Measurements from ENCODE around the gene SPI1.

SPI1 gene

GRCh38 chr11:47388697-47389576 is 10.6 kb upstream of the SPI1 start:
- no peak for DNase-seq (ENCODE audit: low read depth in 2 of 2)

DNA sequence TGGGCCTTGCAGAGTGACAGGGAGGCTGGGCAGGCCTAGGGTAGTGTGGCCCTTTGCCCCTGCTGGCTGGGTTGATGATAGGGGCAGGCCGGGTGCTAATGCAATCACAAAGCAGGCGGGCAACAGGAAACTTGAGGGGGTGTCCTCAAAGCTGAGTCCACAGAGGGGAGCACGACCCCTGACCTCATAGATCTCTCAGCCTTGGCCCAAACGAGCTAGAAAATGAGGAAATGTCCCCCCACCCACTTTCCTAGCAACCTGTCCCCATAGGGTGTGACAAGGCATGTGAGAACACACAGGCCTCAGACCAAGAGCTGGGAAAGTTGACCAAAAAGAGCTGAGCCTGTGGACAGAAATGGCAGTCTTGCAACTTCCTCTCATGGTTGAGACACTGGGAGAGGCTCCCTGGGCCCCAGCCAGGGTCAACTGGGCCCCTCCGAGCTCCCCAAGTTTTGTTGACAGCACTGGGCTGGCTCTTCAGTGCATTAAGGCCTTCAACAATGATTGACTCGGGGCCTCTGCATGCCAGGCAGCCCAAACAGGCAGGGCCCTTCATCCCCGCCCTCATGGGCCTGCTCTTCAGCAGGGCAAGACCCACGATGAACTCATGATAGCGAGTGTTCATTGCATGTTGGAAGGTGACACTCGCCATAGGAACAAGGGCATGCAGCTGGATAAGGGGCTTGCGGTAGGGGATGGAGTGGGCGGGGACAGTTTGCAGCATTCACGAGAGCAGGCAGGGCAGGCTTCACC is 9.8 kb upstream of the SPI1 start:
- DNase-seq (ENCODE audit: low read depth in 2 of 2): no peak

DNA sequence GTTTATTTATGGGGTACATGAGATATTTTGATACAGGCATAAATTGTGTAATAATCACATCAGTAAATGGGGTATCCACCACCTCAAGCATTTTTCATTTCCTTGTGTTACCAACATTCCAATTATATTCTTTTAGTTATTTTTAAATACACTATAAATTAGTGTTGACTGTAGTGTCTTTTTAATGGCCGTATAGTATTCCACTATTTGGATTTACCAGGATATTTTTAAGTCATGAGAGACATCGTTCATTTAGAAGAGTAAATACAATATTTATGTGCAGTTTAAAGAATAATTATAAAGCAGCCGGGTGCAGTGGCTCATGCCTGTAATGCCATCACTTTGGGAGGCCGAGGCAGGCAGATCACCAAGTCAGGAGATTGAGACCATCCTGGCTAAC is 6.2 kb upstream of the SPI1 start:
- no peak for DNase-seq (ENCODE audit: low read depth in 2 of 2)

- DNase-seq (ENCODE audit: low read depth in 2 of 2): no peak
Observed at GRCh38 chr11:47383071-47383470, 4.7 kb upstream of the SPI1 start.

- no peak for DNase-seq (ENCODE audit: low read depth in 2 of 2)
Observed at GRCh38 chr11:47380078-47380477, 1.7 kb upstream of the SPI1 start.

DNA sequence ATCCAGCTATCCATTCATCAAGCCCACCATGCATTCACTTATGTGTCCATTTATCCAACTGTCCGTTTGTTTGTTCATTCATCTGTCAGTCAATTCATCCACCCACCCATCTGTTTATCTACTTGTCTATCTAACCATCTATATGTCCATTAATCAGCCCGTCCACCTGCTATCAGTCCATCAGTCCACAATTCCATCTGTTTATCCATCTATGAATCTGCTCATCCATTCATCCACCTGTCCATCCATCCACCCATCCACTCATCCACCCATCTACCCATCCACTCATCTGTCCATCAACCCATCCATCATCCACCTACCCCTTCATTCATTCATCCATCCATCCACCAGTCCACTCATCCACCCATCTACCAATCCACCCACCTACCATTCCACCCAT is 970 bp upstream of the SPI1 start:
- DNase-seq (ENCODE audit: low read depth in 2 of 2): no peak

DNA sequence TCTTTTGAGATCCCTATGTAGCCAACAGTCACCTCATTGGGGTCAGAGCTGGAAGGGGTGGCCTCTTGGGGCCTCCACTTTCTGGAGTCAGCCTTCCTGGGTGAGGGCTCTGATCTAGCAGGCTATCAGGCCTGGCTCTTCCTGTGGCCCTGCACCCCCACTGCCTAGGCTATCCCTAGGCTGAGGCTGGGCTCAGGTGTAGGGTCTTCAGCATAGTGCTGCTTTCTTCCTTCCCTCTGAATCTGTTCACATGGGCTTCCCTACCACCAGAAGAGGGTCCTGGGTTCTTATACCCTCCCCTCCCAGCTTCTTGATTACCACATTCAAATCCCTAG is 456 bp upstream of the SPI1 start:
- no peak for DNase-seq (ENCODE audit: low read depth in 2 of 2)

DNA sequence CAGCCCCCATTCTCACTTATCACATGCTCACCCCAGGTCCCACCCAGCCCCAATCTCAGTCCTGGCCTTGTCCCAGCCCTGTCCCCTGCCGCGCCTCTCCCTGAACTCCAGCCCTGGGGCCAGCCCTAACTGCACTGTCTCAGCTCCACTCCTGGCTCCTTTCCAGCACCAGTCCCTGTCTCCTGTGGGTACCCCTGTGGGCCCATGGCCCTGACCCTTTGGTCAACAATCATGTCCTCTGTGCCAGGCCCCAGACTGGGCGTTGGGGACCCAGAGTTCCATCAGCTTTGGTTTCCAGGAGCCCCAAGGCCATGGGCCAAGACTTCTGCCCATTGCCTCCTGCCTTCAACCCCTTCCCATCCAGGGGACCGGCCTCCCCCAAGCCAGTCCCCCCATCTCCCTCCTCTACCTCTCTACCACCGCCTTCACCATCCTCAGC is 757 bp downstream of the SPI1 start:
- no peak for DNase-seq (ENCODE audit: low read depth in 2 of 2)

GRCh38 chr11:47376525-47377371 is 1.6 kb downstream of the SPI1 start:
- DNase-seq (ENCODE audit: low read depth in 2 of 2): no peak

- DNase-seq (ENCODE audit: low read depth in 2 of 2): no peak
Observed at GRCh38 chr11:47376107-47376524, 2.2 kb downstream of the SPI1 start.

GRCh38 chr11:47375546-47376085 is 2.7 kb downstream of the SPI1 start:
- DNase-seq (ENCODE audit: low read depth in 2 of 2): no peak

GRCh38 chr11:47375020-47375419 is 3.3 kb downstream of the SPI1 start:
- no peak for DNase-seq (ENCODE audit: low read depth in 2 of 2)

GRCh38 chr11:47374720-47375019 is 3.7 kb downstream of the SPI1 start:
- DNase-seq (ENCODE audit: low read depth in 2 of 2): no peak

DNA sequence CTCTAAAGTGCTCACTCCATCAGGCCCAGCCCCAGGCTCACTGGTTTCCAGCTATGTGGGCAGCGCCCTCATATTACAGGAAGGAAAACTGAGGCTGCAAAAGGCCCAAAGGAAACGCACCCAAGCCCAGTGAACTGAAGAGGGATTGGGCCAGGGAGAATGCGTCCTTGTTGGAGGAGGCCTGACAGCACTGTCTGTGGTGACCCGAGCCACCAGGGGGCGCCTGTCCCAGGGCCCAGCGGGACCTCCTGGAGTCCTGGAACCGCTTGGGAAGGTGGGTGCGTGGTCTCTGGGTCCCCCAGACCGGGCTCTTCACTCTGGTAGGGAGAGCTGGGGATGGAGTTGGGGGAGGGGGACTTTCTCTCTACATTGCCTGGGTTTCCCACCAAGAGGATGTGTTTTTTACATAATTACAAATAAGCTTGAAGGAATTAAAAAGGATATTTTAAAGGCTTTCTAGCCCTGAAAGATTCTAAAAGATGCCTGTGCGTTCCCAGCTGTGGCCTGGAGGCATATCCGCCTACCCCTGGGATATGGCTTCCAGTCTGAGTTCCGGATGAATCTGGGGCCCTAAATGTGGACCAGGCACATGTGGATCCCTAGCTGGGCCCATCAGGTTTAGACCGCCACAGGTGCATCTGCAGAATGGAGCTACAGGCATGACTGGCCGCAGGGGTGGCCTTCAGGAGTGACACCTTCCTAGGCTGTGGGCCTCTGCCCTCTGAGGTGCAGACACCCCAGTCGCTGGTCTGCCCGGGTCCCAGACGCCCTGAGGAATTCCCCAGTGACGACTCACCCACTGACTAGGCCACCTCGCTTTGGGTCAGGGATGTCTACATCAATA is 4.2 kb downstream of the SPI1 start:
- peak; percentile 36 to 42 for DNase-seq (ENCODE audit: low read depth in 2 of 2)

GRCh38 chr11:47372422-47372821 is 5.9 kb downstream of the SPI1 start:
- DNase-seq (ENCODE audit: low read depth in 2 of 2): no peak

GRCh38 chr11:47369676-47370075 is 8.7 kb downstream of the SPI1 start:
- no peak for DNase-seq (ENCODE audit: low read depth in 2 of 2)

DNA sequence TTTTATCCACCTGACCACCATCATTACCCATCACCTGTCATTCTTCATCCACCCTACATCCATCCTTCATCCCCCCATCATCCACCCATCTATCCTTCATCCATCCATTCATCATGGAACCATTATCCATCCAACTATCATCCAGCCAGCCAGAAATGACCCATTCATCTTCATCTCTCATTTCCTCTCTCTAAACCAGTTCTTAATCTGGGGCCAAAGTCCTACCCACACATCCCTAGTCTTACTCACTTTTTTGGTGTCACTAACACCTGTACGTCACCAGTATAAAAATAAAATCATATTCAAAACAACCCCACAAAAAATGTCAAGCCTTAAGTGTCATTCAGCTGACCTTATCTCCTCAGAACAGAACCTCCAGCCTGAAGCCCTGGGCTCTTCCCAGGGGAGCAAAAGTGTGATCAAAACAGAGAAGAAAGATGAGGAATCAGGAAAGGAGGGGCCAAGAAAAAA is 12.3 kb downstream of the SPI1 start:
- no peak for DNase-seq (ENCODE audit: low read depth in 2 of 2)

DNA sequence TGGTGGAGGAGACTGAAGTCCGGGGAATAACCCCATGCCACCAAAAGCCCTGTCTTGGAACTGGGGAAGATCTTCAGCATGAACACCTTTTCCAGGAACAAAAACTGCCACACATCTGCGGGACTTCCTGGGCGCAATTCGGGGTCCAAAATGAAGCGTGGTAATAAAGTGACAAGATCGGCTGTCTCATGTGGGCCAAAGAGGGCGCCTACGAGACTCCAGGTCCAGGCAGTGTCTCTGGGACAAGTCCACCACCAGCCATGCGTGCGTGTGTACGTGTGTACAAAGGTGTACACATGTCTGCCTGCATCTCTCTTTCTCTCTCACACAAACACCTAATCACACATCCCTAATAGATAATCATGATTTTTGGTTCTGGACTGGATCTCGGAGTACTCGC is 16.9 kb downstream of the SPI1 start:
- DNase-seq (ENCODE audit: low read depth in 2 of 2): no peak

DNA sequence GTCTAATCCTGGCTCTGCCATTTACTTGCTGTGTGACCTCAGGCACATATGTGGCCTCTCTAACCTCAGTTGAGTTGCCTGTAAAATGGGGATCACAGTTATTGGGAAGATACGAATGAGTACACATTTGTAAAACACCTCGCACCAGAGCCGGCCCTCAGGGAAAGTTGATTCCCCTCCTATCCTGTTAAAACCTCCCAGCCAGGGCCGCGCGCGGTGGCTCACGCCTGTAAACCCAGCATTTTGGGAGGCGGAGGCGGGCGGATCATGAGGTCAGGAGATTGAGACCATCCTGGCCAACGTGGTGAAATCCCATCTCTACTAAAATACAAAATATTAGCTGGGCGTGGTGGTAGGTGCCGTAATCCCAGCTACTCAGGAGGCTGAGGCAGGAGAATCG is 18.0 kb downstream of the SPI1 start:
- DNase-seq (ENCODE audit: low read depth in 2 of 2): no peak

DNA sequence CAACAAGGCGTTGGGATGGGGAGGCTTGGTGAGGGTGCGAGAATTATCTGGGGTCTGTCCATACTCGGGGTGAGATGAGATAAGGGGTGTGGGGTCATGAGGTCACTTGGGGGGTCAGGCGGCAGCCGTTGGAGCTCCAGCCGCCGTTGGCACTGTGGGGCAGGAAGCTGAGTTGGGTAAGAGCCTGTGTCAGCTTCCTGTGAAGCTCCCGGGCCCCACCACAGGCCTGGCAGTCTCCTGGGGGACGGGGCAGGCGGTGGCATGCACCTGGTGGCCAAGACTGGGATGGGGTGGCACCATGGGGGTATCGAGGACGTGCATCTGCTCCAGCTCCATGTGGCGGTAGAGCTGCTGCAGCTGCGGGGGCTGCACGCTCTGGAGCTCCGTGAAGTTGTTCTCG is 18.8 kb downstream of the SPI1 start:
- DNase-seq (ENCODE audit: low read depth in 2 of 2): no peak

DNA sequence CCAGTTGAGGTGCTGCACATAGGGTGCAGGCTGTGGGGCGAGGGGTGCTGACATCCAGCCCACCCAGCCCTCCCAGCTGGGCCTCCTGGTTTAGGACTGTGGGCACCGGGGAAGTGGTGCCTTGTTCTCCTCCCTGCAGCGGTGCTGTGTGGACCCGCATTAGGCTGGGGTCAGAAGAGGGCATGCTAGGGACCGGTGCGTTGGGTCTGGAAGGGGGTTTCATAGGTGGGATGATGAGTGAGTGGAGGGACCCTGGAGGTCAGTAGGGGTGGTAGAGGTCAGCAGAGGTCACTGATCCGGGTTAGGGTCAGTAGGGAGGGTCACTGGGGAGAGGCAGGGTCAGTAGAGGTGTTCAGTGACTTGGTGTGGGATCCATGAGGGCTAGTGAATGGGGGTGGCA is 19.2 kb downstream of the SPI1 start:
- no peak for DNase-seq (ENCODE audit: low read depth in 2 of 2)

All from fibroblast of skin of left quadriceps (primary cell).